Ramos (cell line): ENCODE measurements around the gene POMT2.

Experiments used
- in situ Hi-C: fragments of 300-500 bp; cut with MboI; formaldehyde crosslinking; loops from one replicate; pipeline ENCODE4 v1.14.3; 2022; ENCODE audit warnings: low sequenced_read_pairs; ENCODE audit not compliant: unreplicated experiment

POMT2 gene

DNA sequence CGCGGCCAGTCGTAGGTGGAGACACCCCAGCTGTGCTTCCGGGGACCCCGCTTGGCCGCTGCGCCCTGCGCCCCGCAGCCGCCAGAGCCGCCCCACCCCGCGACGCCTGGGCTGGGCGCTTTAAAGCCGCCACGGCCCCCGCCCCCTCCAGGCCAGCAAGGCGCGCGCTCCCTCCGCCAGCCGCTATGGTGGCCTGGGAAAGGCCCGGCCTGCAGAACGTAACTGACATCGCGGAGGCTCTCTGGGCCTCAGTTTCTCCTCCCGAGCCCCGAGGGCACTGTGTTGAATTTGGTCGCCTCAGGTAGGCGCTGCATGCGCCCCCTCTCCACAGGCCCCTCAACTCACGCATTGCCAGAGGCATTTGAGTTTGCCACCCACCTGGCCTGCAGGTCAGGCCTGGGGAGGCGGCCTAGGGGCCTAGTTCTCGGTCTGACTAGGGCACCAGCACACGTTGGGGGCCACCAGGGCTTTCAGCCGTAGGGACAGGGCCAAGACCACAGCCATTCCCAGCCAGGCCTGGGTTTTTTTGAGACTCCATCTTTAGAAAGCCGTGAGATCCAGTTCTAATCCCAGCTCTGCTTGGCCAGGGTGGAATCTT lies 49.5 kb downstream of the POMT2 start, which contains the start of gene NGB:
Gene NGB (minus strand): TSS at position 94 of the 598 bp plus-strand sequence. CDS start 269 bp downstream, outside the sequence.
- in situ Hi-C loops: no loop called here

DNA sequence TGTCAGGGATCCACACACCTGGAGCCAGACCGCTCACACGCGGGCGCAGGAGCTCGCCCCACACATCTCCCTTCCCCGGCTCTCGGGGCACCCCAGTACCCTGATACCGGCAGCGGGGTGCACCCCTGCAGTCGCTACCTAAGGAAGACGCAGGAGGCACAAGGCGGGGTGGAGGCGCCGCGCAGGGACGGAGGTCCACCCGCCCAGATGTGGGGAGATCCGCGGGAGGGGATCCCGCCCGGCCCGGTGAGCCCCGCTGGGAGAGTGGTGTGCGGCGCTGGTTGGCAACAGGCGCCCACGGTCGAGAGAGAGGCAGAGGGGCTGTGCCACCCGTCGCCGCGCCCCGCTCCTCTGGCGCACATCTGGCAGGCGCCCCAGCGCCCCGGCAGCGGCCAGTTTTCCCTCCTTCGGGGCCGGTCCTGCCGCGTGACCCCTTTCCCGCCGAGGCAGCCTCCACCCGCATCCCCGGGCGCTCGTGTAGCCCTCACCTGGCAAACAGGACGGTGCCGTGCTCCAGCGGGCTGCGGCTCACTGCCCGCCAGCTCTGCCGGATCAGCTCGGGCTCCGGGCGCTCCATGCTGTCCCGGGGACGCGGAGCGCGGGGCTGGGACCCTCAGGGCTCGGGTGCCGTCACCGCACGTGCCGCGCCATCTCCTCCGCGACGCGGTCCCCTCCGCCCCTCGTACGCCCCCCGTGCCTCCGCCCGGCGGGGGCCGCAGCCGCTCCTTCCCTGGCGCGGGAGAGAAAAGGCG lies 50.1 kb downstream of the POMT2 start:
- in situ Hi-C loops: no loop called here

DNA sequence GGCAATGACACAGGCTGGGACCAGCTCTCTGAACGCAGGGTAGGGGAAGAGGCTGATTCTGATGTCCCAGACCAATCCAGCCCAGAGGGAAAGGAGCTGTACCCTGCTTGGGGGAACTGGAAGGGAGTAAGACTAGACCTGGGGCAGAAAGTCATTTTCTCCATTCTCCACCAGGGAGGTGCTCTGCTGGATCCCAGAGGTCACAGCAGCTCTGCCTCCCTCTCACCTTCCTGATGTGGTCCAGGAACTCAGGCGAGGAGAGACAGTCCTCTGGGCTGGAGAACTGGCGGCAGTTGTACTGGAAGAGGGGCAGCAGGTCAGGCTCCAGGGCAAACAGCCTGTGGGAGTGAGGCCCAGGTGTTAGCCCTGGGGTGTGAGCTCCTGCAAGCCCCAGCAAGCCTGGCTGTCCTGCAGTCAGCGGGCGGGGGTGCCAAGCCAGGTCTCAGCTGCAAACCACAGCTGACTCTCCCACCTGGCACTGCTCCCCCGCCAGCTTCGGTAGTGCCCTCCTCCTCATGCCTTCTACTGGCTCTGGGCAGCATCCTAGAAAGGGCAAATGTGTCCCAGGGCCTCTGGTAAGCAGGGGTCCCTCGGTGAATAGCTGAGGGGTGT lies 51.6 kb downstream of the POMT2 start:
- in situ Hi-C loops: no loop called here

DNA sequence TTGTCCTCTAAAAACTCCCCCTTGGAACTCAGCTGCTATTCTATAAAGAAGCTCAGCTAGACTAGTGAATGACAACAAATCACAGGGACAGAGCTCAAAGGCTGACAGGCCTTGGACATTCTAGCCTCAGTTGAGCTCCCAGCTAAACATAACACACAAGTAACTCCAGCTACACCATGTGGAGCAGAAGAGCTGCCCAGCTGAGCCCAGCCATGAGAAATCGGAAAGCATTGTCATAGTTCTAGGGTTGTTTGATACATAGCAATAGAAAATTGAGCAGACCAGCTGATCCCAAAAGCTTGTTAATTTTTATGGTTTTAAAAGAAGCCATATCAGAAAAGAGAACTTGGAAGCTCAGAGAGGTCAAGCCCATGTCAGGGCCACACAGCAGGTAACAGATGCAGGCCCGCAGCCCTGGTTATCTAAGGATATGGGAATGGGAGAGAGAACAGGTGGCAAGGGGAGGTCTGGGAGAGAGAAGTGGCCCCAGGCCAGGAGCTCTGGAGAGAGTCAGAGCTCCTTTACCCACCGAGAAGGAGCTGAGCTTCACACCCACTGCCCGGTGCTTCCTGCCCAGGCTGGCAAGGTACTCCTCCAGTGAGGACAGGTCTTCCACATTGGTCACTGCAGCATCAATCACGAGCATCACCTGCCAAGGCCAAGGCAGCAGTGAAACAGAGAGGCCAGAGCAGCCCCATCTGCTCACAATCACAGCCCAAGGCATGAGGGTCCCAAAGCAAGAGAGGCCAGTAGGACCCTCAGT lies 52.6 kb downstream of the POMT2 start:
- in situ Hi-C loops: no loop called here

DNA sequence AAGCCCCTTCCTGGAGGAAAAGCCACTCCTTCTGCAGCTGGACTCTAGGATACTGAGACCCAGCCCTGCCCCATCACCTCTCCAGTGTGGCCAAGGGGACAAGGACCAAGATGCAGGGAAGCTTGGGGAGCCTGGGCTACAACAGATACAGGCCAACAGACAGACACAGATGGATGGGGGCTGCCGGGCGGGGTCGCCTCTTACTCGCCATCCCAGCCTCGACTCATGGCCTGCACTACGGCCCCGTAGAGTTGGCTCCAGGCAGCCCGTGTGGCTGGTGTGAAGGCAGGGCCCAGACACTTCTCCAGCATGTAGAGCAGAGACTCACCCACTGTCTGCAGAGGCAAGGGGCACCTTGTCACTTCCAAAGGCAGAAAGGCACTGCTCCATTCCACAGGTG lies 54.3 kb downstream of the POMT2 start:
- in situ Hi-C loops: no loop called here

DNA sequence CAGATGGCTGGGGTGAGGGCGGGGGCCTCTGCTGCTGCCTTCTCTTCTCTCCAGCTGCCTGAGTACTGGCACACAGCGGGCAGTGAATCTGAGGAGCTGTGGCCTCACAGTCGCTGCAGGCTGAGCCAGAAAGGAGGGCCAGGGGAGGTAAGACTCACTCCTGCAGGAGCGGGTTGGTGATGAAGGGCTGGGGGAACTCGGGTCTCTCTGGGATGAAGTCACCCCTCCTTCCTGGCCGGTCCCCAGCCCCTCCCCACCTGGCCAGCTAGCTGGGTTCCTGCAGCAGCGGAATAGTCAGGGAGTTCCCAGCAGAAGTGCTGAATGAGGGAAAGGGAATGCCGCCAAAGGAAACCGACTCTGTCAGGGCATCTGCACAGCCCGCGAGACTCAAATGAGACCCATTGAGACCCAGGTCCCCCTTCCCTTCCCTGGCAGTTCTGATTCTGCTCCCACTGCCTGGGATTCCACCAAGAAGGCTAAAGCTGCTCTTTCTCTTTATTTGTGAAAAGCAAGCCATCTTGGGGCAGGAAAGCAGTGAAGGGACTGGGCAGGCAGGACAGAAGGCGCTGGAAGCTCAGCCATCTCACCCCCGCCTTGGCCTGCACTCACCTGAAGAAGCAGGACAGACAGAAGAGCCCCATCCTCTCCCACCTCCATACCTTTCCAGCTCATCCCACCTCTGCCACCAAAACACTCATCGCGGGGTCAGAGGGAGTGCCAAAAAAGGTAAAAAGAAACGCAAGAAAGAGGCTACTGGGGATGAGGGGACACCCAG lies 54.9 kb downstream of the POMT2 start:
- in situ Hi-C loops: no loop called here

DNA sequence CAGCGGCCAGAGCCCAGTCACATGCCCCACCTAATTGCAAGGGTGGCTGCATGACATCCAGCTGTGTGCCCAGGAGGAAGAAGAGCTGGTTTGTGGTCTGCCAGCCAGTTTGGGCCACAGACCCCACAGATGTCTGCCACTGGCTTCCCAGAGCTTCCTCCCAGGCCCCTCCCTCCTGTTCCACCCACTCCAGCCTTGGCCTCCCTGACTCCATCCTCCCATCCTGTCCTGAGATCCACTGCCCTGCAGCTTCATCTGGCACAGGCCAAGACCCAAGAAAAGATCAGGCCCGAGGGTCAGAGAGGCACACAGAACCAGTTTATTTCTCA lies 55.5 kb downstream of the POMT2 start:
- in situ Hi-C loops: no loop called here

DNA sequence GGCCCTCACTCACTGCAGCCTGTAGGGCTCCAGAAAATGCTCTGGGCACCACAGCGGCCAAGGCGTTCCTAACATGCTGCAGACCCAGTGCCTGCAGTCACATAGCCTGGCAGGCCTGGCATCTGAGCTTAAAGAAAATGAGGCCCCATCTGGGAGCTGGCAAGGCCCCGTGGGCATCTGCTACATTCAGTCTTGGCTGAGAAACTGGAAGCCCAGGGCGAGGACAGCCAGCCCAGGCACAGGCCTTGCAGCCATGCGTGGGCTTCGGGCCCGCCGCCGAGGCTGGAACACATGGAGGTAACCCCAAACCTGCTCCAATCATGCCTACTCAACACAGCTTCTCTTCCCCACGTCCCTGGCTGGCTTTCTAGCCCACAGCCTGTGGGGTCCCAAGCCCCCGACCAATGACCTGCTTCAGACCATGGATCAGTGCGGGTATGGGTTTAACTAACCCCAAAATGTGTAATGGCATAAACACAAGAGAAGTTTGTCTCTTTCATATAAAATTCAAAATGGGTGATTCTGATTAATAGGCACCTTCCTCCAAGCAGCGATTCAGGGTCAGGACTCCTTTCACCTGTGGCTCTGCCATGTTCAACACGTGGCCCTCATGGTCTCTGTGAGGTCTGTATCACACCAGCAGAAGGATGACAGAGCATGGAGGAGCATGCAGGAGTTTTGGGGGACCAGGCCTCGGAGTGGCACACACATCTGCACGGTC lies 56.1 kb downstream of the POMT2 start:
- in situ Hi-C loops: no loop called here

DNA sequence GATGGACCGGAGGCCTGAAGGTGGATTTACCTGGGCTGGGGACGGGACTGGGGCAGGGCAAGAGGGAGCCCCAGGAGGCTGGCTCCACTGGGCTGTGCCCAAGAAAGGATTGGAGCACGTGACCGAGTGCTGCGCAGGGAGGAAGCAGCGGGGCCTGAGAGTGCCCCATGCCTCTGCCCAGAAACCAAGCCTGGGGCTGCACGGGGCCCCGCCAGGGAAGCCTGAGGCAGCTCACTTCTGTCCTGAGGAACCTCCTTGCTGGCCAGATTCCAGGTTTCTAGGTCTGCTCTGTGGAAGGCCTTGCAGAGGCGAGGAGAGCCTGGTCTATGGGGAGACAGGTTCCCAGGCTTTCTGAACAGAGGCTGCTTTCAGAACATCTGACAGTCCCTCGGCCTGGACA lies 60.1 kb downstream of the POMT2 start:
- in situ Hi-C loops: no loop called here

DNA sequence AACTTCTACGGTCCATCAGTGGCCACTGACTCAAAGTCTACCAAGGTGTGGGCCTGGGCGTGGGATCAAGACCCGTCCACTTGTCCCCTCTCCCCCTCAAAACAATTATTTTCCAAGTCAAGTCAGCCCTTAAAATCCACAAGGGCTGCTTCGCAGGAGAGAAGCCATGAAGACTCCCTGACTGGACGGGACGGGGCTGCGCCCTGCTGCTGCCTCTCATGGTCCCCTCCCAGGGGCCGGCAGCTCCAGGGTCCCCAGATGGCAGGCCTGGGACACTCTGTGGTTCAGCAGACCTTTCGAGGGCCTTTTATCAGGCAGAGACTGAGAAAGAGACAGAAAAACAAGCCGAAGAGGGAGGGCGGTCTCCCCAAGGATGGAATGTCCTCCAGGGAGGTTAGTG lies 60.5 kb downstream of the POMT2 start:
- in situ Hi-C loops: no loop called here

DNA sequence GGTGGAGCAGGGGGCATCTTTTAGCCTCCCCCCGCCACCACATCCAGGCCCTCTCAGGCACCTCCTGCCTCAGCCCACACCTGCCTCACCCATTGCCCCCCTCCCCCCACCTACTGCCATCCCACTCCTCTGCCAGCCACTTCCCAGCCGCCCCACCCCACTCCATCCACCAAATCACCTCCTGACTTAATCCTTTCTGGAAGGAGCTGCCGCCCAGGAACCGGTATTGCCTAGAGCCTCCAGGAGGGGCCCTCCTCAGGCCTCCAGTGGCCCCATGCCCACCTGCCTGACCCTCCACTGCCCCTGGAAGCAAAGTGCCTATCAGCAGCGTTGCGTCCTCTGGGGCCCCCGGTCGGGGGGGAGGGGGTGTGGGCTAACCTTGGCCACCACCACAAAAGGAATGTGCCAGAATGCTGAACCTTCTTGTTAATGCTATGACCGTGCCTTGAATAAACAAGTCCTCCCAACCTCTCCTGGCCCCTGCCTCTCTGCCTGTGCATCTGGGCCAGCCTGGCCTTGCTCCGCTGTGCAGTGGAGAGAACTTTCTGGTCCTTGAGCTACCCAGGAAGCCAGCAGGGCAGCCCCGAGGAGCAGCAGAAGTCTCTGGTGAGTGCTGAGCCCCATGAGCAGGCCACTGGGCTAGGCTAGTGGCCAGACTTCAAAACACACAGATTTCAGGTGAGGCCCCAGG lies 61.5 kb downstream of the POMT2 start:
- in situ Hi-C loops: no loop called here

DNA sequence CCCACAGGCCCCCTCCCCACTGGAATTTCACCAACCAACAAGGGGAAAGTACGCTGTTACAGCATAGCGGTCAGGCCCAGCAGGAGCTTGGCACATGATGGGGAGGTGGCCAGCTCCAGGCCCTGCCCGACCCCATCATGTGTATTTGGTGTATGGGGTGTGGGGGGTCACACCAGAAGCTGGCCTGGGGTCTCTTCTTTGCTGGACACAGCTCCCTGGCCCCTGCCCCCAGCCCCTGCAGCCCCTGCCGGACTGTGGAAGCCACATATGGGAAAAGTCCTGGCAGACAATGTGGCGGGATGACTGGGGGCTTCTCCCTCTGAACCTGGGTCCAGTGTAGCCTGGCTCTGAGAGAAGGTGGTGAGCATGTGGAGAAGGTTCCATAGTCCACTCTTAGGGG lies 62.1 kb downstream of the POMT2 start:
- in situ Hi-C loops: no loop called here

DNA sequence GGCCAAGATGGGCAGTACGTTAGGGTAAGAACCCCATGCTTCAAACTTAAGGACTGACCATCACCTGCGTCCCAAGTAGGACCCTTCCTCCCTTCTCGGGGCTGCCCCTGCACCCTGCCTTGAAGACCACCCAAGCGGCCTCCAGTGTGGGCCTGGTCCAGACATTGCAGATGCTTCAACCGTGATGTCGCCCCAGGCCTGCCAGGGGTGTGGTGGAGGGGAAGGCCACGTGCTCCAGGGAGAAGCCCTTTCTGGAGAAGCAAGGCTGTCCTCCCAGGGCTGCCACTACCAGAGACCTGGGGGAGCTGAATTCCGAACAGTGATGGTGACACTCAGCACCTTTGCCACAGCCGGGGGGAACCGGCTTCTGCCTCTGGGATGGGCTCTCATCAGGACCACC lies 63.0 kb downstream of the POMT2 start:
- in situ Hi-C loops: no loop called here

DNA sequence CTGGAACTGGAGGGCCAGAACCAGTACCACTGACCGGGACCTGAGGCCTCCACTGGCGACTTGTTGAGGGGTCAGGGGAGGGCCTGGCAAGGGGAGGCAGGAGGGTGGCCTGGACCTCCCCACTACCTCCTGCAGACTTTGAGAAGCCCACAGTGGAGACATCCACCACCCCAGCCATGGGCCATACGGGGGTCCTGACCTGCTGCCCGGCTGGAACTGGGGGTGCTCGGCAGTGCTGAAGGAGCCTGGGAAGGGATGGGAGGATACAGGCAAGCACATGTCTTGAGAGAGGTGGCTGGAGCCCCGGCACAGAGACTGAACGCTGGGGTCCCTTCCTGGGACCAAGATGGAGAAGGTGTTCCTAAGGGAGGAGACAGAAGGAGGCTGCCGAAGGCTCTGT lies 64.0 kb downstream of the POMT2 start:
- in situ Hi-C loops: no loop called here

DNA sequence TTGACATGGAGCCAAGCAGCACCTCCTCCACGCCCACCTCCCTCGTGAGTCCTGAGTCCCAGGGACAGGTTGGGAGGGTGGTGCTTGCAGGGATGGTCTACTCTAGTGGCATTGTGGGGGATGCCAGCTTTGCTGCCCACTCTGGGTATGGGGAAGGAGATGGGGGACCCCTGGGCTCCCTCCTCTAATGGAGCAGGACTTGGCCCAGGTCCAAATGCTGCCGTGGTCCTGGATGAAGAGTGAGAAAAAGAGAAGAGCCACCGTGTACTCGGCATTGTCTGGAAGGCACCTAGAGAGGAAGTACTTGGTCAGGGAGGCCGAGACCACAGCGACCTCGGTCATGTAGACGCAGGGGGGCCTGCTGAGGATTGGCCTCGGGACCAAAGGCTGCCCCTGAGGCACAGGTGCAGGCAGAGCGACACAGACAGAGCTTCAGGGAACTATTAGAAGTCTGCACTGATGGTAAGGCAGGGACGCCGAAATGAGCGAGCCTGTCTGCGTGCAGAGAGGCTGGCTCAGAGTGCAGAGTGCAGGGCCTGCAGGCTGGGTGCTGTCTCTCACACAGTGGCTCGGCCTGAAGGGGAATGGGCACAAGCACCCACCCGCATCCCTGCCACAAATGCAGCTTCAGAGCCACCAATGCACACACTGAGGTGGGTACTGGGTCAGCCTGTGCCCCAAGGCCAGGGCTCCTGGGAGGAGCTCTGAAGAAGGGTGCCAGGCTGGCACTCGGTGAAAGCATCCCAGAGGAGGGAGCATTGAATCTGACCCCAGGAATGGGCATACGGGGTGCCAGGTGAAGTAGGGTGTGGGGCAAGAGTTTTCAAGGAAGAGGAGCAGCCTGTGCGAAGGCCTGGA lies 67.1 kb downstream of the POMT2 start:
- in situ Hi-C loops: no loop called here

DNA sequence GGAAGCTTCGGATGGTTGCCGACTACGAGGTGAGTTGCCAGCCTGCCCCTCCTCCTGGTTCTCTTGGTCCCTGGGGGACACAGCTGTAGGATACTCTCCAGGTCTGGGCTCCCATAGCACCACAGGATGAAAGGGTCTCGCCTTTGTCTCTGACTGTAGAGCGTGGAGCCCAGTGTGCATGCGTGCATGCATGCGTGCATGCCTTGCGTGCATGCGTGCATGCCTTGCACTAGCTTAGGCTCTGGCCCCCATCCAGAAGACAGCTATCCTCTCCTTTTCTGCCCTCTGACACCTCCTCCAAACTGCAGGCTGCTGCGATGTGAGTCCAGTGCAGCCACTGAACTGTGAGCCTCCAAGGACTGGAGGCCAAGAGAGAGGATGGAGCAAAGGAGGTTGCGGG lies 68.8 kb downstream of the POMT2 start:
- in situ Hi-C loops: no loop called here

DNA sequence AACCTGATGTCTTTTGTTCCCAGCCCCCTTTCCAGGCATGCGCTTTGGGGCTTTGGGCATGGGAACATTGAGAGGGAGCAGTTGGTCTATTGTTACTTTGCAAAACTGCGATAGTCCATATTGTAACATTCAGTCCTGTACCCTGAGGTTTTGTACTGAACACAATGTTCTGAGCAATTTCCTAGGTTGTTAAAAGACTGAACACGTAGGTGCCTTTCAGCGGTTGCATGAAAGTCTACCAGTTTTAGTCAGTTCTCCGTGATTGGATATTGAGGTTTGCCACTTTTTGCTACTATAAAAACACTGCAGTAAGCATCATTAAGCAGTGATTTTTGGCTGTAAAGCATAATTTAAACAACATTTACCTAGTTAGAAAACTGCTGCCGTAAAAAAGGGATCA lies 69.8 kb downstream of the POMT2 start:
- in situ Hi-C loops: no loop called here

DNA sequence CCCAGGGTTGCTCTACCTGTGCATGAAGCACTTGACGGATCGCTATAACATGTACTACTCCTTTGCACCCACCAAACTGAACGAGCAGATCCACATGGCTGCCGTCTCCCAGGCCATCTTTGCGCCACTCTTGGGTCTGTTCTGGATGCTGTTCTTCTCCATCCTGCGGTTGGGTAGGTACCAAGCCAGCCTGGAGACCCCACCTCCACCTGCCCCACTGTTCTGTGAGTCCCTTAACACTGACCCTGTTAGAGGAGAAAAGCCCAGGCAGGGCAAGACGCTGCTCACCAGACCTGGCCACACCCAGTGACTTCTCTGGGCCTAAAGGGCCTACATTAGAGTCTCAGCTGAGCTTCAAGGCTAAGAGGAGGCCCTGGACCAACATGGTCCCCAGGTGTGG lies 71.4 kb downstream of the POMT2 start:
- in situ Hi-C loops: no loop called here
